HG03039 (cell line): ENCODE results near the gene CYTIP.
"Not testable (repeated sequence)": the region's sequence is repeated elsewhere in the genome, so short reads cannot be mapped to it uniquely, and the experiment has no call there.

Source experiments
- ATAC-seq: cut with Tn5 transposase; IDR thresholded peaks from one replicate; pipeline ENCODE4 v1.9.1; 2021; ENCODE audit warnings: mild to moderate bottlenecking, moderate library complexity; ENCODE audit not compliant: unreplicated experiment

Gene CYTIP

DNA sequence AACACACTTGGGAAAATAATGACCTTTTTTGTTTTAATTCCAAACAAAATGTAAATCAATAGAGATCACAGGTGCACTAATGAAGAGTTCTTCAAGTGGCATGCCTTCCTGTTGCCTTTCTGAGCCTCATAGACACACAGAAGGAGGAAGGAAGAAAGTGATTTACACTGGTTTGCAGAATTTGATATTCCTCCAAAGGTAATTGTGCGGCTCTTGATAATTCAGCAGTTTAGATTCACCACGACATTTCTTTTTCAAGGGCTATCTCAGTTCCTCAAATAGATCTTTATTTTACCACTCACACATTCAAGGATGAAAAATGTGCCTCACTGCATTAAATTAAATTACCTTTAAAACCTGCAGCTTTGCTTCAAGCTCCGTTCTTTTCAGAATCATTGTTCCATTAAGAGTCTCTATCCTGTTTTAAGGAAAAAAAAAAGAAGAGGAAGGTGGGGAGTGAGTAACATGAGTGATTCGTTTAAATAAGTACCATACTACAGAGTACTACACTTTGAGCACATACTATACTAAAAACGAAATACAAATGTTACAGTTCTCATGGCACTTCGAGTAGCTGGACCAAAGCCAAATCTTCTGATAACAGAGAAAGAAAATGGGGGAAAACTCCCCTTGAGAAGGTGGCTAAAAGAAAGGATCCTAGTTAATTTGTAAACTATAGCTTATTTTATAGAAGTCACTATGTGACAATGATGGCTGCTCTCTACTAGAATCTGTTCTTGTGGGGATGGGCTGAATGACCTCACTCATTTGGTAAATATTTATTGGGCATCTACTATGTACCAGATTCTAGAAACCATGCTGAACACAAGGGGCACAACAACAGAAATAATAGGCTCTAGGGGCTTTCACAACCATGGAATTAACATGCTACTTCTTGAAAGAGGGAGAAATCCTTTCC, 16.6 kb downstream of the CYTIP start:
- ATAC-seq: no peak

DNA sequence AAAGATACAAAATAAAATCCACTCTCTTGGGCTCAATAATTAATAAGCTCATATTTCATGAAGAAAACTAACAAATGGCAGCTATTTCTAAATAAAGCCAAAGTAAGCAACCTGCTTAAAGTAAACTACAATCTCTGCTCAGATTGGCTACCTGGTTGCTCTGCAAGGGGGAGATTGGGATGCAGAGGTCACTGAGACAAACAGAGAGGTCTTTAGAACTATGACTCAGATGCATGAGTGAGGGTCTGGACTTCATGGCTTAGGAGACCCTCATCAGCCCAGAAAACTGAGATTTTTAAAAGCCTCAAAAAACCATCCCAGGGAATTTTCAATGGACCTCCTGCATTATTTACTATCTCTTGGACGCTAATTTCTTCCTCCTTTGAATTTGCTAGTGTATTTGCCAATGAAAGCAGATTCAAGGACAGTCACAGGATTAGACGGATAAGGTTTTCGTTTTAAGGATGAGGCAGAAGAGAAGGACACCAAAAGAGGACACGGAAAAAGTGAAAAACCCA, 17.4 kb downstream of the CYTIP start:
- no peak for ATAC-seq

DNA sequence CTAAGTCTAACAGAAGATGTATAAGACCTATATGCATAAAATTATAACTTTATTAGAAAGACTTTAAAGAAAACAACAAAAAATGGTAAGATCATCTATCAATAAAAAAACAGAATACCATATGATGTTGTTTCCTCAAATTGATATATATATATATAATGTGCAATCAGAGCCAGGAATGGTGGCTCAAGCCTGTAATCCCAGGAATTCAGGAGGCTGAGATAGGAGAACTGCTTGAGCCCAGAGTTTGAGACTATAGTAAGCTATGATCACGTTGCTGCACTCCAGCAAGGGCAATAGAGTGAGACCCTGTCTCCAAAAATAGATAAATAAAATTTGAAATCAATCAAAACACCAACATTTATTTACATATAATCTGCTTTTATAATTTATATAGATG, 19.5 kb downstream of the CYTIP start:
- no peak for ATAC-seq

DNA sequence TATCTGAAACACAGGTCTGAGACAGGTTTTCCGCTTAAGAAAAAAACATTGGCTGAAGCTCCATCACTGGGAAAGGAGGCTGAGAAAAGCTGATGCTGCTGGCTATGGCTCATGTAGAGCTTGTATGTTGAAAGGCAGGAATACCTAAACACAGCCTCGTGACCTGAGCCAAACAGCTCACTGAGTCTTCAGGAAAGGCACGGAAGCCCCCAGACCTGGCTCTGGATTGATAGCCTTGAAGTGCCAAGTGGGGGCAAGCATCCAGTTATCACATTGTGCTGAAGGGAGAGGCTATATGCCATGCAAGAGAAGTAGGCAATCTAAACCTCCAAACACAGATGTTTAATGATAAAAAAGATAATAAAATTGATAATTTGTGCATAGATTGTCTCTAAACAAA, 21.9 kb downstream of the CYTIP start:
- no peak for ATAC-seq

DNA sequence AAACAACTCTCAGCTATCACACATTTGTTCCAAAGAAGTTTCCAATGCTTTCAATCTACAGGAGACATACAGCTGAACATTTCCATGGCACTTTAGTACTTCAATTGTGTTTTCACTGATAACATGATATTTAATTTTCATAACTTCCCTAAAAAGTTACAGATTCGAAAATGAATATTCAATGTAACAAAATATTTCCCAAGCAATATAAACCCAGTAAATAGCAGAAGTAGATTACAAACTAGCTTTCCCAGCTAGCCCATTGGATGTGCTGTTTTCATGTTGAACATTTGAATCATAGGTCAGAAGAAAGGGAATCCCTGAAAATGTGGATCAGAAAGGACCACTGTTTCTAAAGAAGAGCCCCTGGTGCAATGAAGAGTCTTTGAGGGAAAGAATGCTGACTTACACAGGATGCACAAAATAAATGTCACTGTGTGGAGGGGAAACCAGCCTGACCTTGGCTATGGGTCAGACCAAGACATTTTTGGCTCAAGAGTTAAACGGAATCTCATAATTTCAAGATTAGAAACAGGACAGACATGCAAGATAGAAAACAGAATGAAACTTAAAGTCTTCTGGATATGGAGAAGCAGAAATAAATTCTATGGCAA, 22.5 kb downstream of the CYTIP start:
- ATAC-seq: no peak

DNA sequence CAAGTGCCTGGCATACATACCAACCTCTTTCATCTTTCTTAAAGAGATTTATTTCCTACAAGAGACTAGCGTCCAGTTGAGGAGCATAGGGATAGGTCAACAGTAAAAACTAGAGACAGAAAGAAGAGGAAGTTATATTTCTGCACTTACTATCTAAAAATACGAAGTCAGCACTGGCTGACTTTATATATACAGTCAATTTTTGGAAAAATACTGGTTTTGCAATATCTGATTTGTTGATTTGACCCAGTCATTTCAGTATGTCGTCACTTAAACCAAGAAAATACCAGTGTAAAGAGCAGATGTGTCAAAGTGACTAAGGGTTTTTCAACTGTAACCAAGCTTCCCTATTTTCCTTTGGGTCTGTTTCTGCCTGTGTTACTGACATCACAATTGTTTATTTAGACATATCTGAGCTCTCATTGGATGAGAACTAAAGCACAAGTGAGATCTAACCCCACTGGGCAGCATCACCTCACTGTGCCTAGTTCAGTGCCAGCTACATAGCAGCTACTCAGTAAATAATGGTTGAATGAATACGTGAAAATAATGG, 23.0 kb downstream of the CYTIP start:
- ATAC-seq: peak; percentile 57

DNA sequence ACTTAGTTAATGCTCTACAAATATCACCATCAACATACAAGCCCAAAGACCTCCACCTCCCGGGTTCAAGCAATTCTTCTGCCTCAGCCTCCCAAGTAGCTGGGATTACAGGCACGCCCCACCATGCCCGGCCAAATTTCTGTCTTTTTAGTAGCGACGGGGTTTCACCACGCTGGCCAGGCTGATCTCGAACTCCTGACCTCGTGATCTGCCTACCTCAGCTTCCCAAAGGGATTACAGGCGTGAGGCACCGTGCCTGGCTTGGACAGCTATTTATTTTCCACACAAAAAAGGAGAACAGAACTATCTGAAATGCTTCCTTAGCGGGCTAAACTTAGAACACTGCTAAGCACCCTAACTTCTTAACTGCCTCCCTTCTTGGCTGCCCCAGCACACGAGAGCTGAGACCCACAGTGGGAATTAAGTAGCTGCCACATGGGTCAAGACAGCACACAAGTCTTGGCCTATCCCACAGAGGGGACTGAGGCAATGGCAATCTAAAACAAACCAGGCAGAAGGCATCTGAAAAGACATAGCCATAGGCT, 24.8 kb downstream of the CYTIP start:
- no peak for ATAC-seq

DNA sequence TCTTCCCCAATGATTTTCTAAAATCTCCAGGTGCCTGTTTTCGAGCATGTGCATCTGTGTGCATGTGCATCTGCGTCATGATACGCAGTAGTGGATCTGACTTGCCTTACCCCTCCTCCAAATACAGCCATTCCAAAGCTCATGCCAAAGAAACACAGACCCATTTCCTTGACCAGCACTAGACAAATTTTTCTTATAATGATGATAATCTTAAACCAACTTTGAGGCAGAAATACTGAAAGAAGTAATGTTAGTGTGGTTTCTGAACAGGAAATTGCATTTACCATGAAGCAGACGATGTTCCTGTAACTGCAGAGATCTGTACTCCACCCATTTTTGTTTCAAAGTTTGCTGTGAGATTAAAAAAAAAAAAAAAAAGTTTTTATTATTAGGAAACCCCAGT, 25.6 kb downstream of the CYTIP start:
- ATAC-seq: no peak

DNA sequence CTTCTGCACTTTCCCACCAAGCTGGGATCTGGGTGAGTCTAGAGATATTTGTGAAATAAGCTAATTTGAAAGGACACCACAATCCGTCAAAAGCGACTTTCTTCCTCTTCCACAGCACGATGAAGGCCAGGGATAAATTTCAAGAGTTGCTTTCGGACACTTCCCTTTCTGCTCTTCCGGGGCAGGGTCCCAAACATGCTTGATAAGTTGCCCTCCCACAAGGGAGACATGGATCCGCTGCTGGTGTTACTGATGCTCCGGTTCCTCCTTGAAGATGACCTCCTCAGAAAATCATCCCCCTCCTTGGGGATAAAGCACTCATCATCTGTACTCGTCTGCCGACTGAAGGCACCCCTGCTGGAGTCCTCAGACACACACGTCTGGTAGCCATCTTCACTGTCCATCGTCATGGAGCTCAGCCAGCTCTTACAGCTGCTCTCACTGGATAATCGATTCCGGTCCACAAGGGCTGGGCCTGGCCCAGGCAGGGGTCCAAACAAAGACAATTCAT, 28.2 kb downstream of the CYTIP start:
- ATAC-seq: no peak

DNA sequence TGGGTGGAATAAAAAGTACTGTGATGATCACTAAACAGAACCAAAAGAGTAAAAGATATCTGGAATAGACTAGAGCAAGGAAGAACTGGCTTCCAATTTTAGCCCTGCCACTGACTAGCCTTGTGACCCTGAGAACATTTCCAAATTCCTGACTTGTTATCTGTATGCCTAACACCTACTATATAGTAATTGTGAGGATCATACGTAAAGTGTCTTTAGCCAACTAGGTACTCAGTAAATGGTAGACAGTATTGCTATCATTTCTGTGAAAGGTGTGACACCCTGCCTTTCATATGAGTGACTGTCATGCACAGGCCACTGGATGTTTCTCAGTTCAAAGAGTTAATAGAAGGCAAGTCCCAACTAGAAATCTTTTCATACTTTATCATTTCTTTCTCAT, 29.8 kb downstream of the CYTIP start:
- peak; percentile 14 for ATAC-seq

DNA sequence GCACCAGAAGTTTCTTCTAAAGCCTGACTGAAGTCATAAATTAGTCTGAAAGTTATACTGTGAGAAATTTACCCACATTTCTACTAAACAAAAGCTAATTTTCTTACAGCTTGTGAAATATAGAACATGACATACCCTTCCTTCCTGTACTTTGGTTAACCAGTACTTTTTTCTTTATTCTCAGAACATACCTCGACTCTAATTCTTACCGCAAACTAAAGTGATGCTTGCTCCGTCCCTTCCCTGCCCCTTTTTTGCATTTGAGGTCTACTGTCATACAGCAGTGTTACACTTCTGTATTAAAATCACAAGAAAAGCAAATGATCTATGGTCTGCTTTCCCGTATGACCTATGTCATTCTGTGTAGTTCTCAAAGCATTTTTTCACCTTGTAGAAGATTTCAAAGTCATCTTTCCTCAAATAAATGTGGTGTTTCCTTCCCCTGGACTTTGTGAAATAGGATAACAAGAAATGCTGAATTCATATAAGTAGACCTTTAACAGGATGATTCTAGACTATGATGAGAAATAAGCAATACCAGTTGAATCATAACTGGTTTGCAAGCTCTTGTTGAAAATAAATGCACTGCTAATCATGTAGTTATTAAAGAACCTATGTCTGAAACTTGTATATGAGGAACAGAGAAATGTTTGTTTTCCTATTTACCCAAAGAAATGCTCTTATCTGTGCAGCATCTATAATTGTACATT, 30.4 kb downstream of the CYTIP start:
- peak; percentile 84 for ATAC-seq

DNA sequence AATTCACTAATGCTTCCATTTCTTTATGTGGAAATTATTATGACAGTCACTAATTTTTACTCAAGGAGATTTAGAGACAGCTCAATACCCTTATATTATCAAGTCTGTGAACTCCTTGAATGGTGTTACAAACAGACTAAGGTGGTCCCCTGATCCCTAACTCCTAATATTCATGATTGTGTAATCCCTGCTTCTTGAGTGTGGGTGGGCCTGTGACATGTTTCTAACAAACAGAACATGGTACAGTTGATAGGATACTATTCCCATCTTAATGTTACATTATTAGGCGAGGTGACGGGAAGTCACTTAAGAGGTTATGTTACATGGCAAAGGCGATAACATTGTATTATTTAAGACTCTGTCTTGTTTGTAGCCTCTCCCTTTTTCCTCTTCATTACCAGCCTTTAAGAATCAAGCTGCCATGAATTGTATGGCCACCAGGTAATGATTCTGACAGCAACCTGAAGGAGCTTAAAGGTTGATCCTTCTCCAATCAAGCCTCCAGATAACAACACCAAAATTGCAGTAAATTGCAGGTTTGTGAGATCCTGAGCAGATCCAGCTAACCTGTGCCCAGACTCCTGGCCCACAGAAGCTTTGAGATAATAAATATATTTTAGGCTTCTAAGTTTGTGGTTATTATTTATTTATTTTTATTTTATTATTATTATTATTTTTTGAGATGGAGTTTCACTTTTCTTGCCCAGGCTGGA, 32.1 kb downstream of the CYTIP start:
- no peak for ATAC-seq

DNA sequence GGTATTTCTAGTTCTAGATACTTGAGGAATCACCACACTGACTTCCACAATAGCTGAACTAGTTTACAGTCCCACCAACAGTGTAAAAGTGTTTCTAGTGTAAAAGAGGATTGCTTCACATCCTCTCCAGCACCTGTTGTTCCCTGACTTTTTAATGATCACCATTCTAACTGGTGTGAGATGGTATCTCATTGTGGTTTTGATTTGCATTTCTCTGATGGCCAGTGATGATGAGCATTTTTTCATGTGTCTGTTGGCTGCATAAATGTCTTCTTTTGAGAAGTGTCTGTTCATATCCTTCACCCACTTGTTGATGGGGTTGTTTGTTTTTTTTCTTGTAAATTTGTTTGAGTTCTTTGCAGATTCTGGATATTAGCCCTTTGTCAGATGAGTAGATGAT, 38.5 kb downstream of the CYTIP start:
- ATAC-seq: not testable (repeated sequence)

DNA sequence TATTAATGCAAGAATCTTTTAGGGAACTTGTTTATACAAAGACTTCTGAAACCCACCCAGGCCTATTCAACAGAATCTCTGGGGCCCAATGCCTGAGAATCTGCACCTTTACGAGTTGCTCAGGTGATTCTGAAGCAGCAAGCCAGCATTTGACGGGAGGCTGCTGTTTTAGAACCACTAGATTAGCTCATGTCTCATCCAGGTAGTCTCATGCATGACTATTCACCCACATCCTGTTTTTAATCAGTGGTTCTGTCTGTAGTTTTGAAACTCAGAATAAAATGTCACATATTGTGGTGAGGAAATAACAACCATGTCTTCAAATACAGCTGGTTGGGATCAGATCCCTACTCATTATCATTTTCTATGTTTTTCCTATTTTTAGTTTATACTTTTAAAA, 39.5 kb downstream of the CYTIP start:
- peak; percentile 95 for ATAC-seq

DNA sequence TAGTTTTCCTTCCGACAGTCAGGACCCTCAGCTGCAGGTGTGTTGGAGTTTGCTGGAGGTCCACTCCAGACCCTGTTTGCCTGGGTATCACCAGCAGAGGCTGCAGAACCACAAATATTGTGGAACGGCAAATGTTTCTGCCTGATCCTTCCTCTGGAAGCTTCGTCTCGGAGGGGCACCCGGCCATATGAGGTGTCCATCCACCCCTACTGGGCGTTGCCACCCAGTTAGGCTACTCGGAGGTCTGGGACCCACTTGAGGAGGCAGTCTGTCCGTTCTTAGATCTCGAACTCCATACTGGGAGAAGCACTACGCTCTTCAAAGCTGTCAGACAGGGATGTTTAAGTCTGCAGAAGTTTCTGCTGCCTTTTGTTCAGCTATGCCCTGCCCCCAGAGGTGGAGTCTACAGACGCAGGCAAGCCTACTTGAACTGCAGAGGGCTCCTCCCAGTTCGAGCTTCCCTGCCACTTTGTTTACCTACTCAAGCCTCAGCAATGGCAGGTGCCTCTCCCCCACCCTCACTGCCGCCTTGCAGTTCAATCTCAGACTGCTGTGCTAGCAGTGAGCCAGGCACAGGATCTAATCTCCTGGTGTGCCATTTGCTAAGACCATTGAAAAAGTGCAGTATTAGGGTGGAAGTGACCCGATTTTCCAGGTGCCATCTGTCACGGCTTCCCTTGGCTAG, 40.9 kb downstream of the CYTIP start:
- not testable (repeated sequence) for ATAC-seq

DNA sequence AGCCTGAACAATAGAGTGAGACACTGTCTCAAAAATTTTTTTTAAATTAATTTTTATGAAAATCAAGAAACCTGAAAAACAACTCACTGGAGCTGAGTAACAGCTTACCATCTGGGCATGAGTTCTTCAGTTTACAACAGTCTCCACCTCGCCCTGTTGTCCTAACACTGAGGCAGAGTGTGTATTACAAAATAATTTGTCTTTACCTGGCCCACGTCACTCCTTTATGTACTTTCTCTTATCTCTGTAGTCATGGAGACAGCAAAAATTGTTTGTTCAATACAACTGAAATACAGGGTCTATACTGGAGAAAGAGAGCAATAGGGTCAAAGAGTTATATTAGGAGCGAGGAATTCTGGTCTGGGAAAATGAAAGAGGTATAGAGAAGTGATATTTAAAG, 48.1 kb downstream of the CYTIP start:
- no peak for ATAC-seq

DNA sequence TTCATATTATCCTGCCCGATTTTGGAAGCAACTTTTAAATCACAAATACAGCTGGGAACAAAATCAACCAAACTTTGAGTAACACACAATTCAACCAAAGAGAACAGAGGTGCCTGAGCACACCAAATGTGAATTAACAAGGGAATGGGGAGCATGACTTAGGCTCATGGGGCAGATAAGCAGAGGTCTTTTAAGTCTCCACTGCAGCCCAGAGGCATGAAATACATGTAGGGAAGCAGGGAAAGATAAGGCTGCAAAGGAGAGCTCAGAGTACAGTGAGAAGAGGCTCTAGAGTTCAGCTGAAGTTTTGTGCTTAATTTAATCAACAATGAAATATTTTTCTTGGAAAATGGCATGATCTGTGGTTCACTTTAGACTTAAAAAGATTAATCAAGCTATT, 49.0 kb downstream of the CYTIP start:
- no peak for ATAC-seq

DNA sequence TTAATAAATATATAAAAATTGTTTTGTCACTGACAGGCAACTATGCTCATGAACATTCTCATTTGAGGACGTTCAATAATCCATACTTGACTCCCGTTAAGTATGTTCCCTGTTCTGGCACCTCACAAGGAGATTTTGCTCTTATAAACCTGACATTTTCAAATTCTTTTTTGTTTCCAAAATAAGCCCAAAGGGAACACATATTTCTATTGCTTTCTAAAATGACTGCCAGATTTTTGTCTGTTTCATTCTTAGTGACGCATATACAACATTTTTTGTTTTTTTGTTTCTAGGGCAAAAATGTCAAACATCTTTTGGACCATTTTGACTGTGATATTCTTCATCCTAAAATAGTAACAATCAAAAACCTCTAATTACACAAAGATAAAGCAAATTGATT, 50.5 kb downstream of the CYTIP start:
- ATAC-seq: no peak

DNA sequence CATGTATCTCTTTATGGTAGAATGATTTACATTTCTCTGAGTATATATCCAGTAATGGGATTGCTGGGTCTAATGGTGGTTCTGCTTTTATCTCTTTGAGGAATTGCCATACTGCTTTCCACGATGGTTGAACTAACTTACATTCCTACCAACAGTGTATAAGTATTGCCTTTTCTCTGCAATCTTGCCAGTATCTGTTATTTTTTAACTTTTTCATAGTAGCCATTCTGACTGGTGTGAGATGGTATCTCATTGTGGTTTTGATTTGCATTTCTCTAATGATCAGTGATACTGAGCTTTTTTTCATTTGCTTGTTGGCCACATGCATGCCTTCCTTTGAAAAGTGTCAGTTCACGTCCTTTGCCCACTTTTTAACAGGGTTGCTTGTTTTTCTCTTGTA, 55.1 kb downstream of the CYTIP start:
- ATAC-seq: no peak

DNA sequence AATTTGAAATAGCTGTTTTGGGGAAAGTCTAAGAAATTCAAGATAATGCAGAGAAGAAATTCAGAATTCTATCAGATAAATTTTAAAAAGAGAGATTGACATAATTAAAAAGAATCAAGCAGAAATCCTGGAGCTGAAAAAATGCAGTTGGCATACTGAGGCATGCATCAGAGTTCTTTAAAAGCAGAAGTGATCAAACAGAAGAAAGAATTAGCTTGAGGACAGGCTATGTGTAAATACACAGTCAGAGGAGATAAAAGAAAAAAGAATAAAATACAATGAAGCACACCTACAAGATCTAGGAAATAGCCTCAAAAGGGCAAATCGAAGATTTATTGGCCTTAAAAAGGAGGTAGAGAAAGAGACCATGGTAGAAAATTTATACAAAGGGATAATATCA, 57.1 kb downstream of the CYTIP start:
- ATAC-seq: no peak
